Measurements from ENCODE around the gene ENPP1.

GRCh38 chr6:131910956-131911355, 103.1 kb downstream of the ENPP1 start:
- TF ChIP-seq CTCF (IDR thresholded peaks at IDR 0.05) (no peak), POLR2A (IDR thresholded peaks at IDR 0.05) (no peak)

Measured in heart left ventricle (tissue), 13 donors.